Duodenal mucosa (tissue), 2 donors: ENCODE data around the gene UBA7.

Source experiments
- H3K27ac ChIP-seq: one replicate; pipeline ENCODE4 v1.7.0; 2013; ENCODE audit warnings: low read depth, low read length
- H3K27me3 ChIP-seq, 2 donors: one replicate each; pipeline ENCODE4 v1.7.0; 2013; ENCODE audit warnings: low read length in 2 of 2, control low read depth in 1 of 2; ENCODE audit not compliant: insufficient read depth in 2 of 2, control insufficient read depth in 1 of 2
- H3K36me3 ChIP-seq, 2 donors: one replicate each; pipeline ENCODE4 v1.7.0; 2013; ENCODE audit warnings: low read length in 2 of 2, control low read depth in 1 of 2; ENCODE audit not compliant: insufficient read depth in 2 of 2, control insufficient read depth in 1 of 2
- H3K4me1 ChIP-seq, 2 donors: one replicate each; pipeline ENCODE4 v1.7.0; 2013; ENCODE audit warnings: low read length in 2 of 2, control low read depth in 1 of 2; ENCODE audit not compliant: insufficient read depth in 2 of 2, control insufficient read depth in 1 of 2
- H3K4me3 ChIP-seq, 2 donors: one replicate each; pipeline ENCODE4 v1.7.0; 2013; ENCODE audit warnings: low read length in 2 of 2, low read depth in 1 of 2
- H3K9ac ChIP-seq, 2 donors: one replicate each; pipeline ENCODE4 v1.7.0; 2013; ENCODE audit warnings: low read length in 2 of 2, low read depth in 1 of 2
- H3K9me3 ChIP-seq, 2 donors: one replicate each; pipeline ENCODE4 v1.7.0; 2013; ENCODE audit warnings: low read length in 2 of 2, control low read depth in 1 of 2; ENCODE audit not compliant: control insufficient read depth in 1 of 2

Gene UBA7

DNA sequence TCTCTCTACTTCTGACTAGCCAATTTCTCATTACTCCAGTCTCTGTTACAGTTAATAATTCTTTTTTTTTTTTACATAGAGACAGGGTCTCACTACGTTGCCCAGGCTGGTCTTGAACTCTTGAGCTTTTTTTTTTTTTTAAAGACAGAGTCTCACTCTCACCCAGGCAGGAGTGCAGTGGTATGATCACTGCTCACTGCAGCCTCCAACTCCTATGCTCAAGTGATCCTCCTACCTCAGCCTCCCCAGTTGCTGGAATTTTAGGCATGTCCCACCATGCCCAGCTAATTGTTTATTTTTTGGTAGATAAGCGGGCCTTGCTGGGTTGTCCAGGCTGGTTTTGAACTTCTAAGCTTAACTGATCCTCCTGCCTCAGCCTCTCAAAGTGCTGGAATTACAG lies 41.0 kb downstream of the UBA7 start:
- H3K4me1 ChIP-seq, result no peaks in the 10 kb centered on the region
- no peaks in the 10 kb centered on the region for H3K9me3 ChIP-seq
- no peaks in the 10 kb centered on the region for H3K27me3 ChIP-seq
- H3K4me3 ChIP-seq, result no peak overlapping the region
- no peak overlapping the region for H3K27ac ChIP-seq
- H3K9ac ChIP-seq, result no peak overlapping the region
- H3K36me3 ChIP-seq, result peaks cover 0 to 13% of the 10 kb centered on the region in 2 donors

- Histone ChIP-seq H3K27me3 (no peaks in the 10 kb centered on the region), H3K36me3 (peaks cover 0 to 13% of the 10 kb centered on the region in 2 donors), H3K9me3 (no peaks in the 10 kb centered on the region), H3K9ac (no peak overlapping the region), H3K4me1 (no peaks in the 10 kb centered on the region), H3K27ac (no peak overlapping the region), H3K4me3 (no peak overlapping the region)
These were observed 42.3 kb downstream of the UBA7 start for GRCh38 chr3:49771340-49771938.

DNA sequence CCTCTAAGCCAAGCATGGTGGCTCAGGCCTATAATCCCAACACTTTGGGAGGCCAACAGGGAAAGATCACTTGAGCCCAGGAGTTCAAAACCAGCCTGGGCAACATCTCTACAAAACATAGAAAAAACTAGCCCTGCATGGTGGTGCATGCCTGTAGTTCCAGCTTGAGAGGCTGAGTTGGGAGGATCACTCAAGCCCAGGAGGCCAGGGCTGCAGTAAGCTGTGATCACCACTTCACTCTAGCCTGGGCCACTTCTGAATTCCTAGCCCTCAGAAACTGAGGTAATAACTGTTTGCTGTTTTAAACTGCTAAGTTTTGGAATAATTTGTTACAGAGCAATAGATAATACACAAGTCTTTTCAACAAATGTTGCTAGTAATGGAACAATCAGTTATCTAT lies 43.8 kb downstream of the UBA7 start:
- Histone ChIP-seq H3K27ac (no peak overlapping the region), H3K9ac (no peak overlapping the region), H3K27me3 (no peaks in the 10 kb centered on the region), H3K4me3 (no peak overlapping the region), H3K4me1 (no peaks in the 10 kb centered on the region), H3K9me3 (no peaks in the 10 kb centered on the region), H3K36me3 (peaks cover 0 to 10% of the 10 kb centered on the region in 2 donors)

DNA sequence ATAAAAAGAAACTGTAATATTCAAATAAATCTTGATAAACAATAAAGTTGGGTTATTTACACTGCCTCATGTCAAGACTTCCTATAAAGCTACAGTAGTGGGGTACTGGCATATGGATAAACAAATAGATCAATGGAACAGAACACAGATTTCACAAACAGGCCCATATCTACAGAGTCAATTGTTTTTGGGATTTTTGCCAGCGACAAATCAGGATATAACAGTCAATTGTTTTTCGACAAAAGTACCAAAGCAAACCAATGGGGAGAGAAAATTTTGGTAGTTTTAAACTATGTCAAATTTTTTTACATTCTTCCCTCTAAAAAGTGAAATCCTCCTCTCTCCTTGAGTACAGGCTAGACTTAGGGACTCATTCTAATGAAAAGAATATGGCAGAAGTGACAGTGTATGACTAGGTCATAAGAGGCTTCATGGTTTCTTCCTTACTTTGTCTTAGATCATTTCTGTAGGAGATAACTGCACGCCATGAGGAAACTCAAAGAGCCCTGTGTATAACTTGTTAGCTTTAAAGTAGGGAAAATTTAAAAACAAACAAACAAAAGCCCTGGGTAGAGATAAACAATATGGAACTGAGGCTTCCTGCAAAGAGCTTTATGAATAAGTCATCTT lies 44.4 kb downstream of the UBA7 start:
- H3K4me3 ChIP-seq, result no peak overlapping the region
- no peaks in the 10 kb centered on the region for H3K27me3 ChIP-seq
- H3K27ac ChIP-seq, result no peak overlapping the region
- H3K4me1 ChIP-seq, result no peaks in the 10 kb centered on the region
- no peak overlapping the region for H3K9ac ChIP-seq
- no peaks in the 10 kb centered on the region for H3K9me3 ChIP-seq
- peaks cover 0 to 10% of the 10 kb centered on the region in 2 donors for H3K36me3 ChIP-seq

- H3K9ac ChIP-seq, result no peak overlapping the region
- no peak overlapping the region for H3K4me3 ChIP-seq
- no peaks in the 10 kb centered on the region for H3K36me3 ChIP-seq
- H3K4me1 ChIP-seq, result peaks cover 0 to 2% of the 10 kb centered on the region in 2 donors
- no peaks in the 10 kb centered on the region for H3K9me3 ChIP-seq
- H3K27me3 ChIP-seq, result no peaks in the 10 kb centered on the region
- H3K27ac ChIP-seq, result no peak overlapping the region
These were observed 49.8 kb downstream of the UBA7 start for GRCh38 chr3:49763981-49764380.

DNA sequence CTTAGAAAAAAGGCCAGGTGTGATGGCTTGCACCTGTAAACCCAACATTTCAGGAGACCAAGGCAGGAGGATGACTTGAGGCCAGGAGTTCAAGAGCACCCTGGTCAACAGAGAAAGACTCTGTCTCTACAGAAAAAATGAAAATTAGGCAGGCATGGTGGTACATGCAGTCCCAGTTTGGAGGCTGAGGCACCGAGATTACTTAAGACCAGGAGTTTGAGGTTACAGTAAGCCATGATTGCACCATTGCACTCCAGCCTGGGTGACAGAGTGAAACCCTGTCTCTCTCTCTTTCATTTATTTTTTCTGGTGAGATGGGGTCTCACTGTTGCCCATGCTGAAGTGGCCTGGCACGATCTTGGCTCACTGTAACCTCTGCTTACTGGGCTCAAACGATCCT lies 52.1 kb downstream of the UBA7 start:
- peaks cover 0 to 2% of the 10 kb centered on the region in 2 donors for H3K4me1 ChIP-seq
- H3K9me3 ChIP-seq, result no peaks in the 10 kb centered on the region
- H3K27ac ChIP-seq, result no peak overlapping the region
- H3K9ac ChIP-seq, result no peak overlapping the region
- H3K36me3 ChIP-seq, result no peaks in the 10 kb centered on the region
- H3K4me3 ChIP-seq, result no peak overlapping the region
- no peaks in the 10 kb centered on the region for H3K27me3 ChIP-seq

DNA sequence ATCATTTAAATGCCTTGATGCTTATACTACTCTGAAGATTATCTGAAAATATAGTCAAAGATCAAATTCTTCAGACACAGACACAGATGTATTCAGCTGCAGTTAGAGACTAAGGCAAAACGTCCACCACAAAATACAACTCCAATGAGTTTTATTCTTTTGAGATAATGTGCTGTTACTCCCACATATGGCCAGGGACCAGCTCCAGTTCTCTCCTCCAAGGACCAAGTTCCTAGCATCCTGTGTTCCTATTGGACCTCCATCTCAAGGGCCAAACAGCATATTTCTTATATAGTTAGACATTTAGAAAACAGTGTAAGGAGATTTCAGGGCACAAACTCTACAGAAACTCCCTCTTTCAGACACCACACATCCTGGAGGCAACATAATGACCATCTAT lies 54.5 kb downstream of the UBA7 start:
- Histone ChIP-seq H3K4me3 (no peak overlapping the region), H3K9me3 (no peaks in the 10 kb centered on the region), H3K9ac (no peak overlapping the region), H3K27me3 (no peaks in the 10 kb centered on the region), H3K4me1 (peaks cover 0 to 2% of the 10 kb centered on the region in 2 donors), H3K27ac (no peak overlapping the region), H3K36me3 (no peaks in the 10 kb centered on the region)

DNA sequence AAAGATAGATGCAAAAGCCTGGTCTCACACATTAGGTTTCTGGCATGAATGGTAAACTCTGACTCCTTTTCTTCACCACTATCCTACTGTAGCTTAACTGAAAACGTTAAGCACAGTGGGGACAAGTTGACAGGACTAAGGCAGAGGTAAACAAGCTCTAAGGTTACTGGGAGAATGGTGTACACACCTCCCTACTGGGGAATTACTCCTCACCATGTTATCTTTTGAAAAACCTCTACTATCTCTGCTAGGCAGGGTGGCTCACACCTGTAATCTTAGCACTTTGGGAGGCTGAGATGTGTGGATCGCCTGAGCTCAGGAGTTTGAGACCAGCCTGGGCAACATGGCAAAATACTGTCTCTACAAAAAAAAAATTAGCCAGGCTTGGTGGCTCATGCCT lies 56.6 kb downstream of the UBA7 start:
- no peaks in the 10 kb centered on the region for H3K36me3 ChIP-seq
- no peak overlapping the region for H3K27ac ChIP-seq
- H3K9me3 ChIP-seq, result no peaks in the 10 kb centered on the region
- H3K9ac ChIP-seq, result no peak overlapping the region
- H3K27me3 ChIP-seq, result no peaks in the 10 kb centered on the region
- H3K4me1 ChIP-seq, result peaks cover 0 to 2% of the 10 kb centered on the region in 2 donors
- no peak overlapping the region for H3K4me3 ChIP-seq

DNA sequence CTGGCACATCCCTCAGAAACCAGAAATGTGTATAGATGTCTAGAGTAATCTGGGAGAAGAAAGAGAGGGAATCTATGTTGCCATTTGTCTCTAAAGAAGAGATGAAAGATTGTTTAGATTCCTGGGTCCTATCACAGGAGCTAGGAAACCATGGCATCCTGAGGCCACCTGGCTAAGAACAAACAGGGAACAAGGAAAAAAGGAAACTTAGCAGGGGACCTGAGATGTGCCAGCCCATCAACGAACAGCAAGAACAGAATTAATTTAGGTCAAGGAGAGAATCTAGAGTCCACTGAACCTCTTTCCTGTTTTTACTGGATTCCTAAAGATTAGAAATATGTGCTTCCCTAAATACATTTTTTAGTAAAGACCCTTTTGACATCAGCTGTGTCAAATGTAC lies 57.7 kb downstream of the UBA7 start:
- H3K36me3 ChIP-seq, result no peaks in the 10 kb centered on the region
- H3K27ac ChIP-seq, result no peak overlapping the region
- H3K9ac ChIP-seq, result no peak overlapping the region
- H3K27me3 ChIP-seq, result no peaks in the 10 kb centered on the region
- no peak overlapping the region for H3K4me3 ChIP-seq
- H3K9me3 ChIP-seq, result no peaks in the 10 kb centered on the region
- peaks cover 0 to 2% of the 10 kb centered on the region in 2 donors for H3K4me1 ChIP-seq
